ENCODE results near the gene EPHA6. TPM values are rescaled to one million over a fixed set of nuclear protein-coding genes. Genes with fewer than 3 reads are reported as not detected.

EPHA6 gene
- total and polyA plus RNA-seq, 10 of the 15 experiments (the other 5 are each of a cell fraction or from before 2014, with no cell fraction given), result not detected

GRCh38 chr3:97359977-97360376 lies 545.6 kb downstream of the EPHA6 start:
- Histone ChIP-seq H3K9ac (ENCODE audit: control insufficient read depth, insufficient read depth, low read length) (no peak overlapping the region), H2AFZ (ENCODE audit: control insufficient read depth, low read depth, low read length) (no peak overlapping the region), H3K9me3 (replicated peaks; ENCODE audit: control insufficient read depth, insufficient read depth, low read length) (no peaks in the 10 kb centered on the region), H3K4me2 (ENCODE audit: control insufficient read depth, insufficient read depth) (no peak overlapping the region), H3K36me3 (ENCODE audit: control insufficient read depth in 2 of 2, insufficient read depth in 2 of 2, low read length in 1 of 2) (no peaks in the 10 kb centered on the region), H3K4me1 (ENCODE audit: control insufficient read depth, insufficient read depth, low read length) (no peaks in the 10 kb centered on the region), H3K4me3 (no peak overlapping the region), H3K27me3 (replicated peaks in 1 of 2; ENCODE audit: control insufficient read depth in 2 of 2, insufficient read depth in 2 of 2, low read length in 1 of 2) (no peaks in the 10 kb centered on the region), H3K79me2 (ENCODE audit: control insufficient read depth, insufficient read depth, low read length) (no peaks in the 10 kb centered on the region), H4K20me1 (ENCODE audit: control insufficient read depth, insufficient read depth) (no peaks in the 10 kb centered on the region), H3K27ac (ENCODE audit: control insufficient read depth, insufficient read depth) (no peak overlapping the region)
- WGBS (ENCODE audit: insufficient coverage, insufficient replicate concordance, low lambda C conversion rate, missing lambda C conversion rate), result 6% methylated on average over 2 of the region's 2 CpGs
- in situ Hi-C loops (cut with MboI) (no loop called here), intact Hi-C loops (cut with micrococcal nuclease; ENCODE audit: unreplicated experiment) (no loop called here)
- FAIRE-seq (no peak), ATAC-seq (no peak), DNase-seq (ENCODE audit: low read depth, low spot score) (no peak)
- RAD21 ChIA-PET (ENCODE audit: unreplicated experiment), result no interaction called here
- TF ChIP-seq LARP7 (IDR thresholded peaks at IDR 0.05) (no peak), SIN3A (IDR thresholded peaks at IDR 0.05; ENCODE audit: low read depth, low read length) (no peak), BRCA1 (IDR thresholded peaks at IDR 0.05; ENCODE audit: low read depth, low read length) (no peak), MTA3 (IDR thresholded peaks at IDR 0.05; ENCODE audit: borderline replicate concordance, low read length) (no peak), MEF2B (IDR thresholded peaks at IDR 0.05; ENCODE audit: partially characterized antibody, poor library complexity, severe bottlenecking) (no peak), ESRRA (IDR thresholded peaks at IDR 0.05; ENCODE audit: low read length) (no peak), SP1 (IDR thresholded peaks at IDR 0.05; ENCODE audit: low read depth, low read length) (no peak), POLR2AphosphoS2 (IDR thresholded peaks at IDR 0.05; ENCODE audit: low read depth, low read length) (no peak), SRF (IDR thresholded peaks at IDR 0.05; ENCODE audit: low read depth in 2 of 2, low read length in 2 of 2) (no peak), ASH2L (IDR thresholded peaks at IDR 0.05; ENCODE audit: borderline replicate concordance, low read depth) (no peak), TCF12 (IDR thresholded peaks at IDR 0.05; ENCODE audit: low read depth, low read length) (no peak), ZNF274 (IDR thresholded peaks at IDR 0.05; ENCODE audit: insufficient read depth, insufficient read length) (no peak), BCL11A (IDR thresholded peaks at IDR 0.05; ENCODE audit: low read depth, low read length) (no peak)
- TF ChIP-seq, protein P1, sequence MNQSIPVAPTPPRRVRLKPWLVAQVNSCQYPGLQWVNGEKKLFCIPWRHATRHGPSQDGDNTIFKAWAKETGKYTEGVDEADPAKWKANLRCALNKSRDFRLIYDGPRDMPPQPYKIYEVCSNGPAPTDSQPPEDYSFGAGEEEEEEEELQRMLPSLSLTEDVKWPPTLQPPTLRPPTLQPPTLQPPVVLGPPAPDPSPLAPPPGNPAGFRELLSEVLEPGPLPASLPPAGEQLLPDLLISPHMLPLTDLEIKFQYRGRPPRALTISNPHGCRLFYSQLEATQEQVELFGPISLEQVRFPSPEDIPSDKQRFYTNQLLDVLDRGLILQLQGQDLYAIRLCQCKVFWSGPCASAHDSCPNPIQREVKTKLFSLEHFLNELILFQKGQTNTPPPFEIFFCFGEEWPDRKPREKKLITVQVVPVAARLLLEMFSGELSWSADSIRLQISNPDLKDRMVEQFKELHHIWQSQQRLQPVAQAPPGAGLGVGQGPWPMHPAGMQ (IDR thresholded peaks at IDR 0.05; ENCODE audit: borderline replicate concordance), result no peak
- SMC1A ChIA-PET (ENCODE audit: uncharacterized antibody, unreplicated experiment), result no interaction called here
- no TSS peak for BruUV-seq (replicated peaks)
- POLR2A ChIA-PET, result no interaction called here
- CTCF ChIA-PET, result no interaction called here

Measured in GM12878 (cell line).